A549 (cell line): ENCODE results near the gene GPR75. TPM values are rescaled to one million over a fixed set of nuclear protein-coding genes. Genes with fewer than 3 reads are reported as not detected.

Experiments used
- ATAC-seq, 2 experiments: fragments of 200-7000 bp in 1 of 2; fragments of >200 bp in 1 of 2; cut with Nextera tagmentation in 1 of 2; cut with Tn5 transposase in 1 of 2; 3 replicates each; pipeline versions ENCODE4 v1.8.0 to v1.9.1; 2018 to 2020; ENCODE audit warnings: mild to moderate bottlenecking in 1 of 2, moderate library complexity in 1 of 2
- CTCF ChIA-PET: fragments of 300-600 bp; sonication (Branson Sonifier 250); formaldehyde crosslinking; extraction: SDS; loops from one replicate; lab custom pipeline; 2021; ENCODE audit warnings: antibody characterized with exemption, inconsistent platforms; lab: Yijun Ruan, JAX
- POLR2A ChIA-PET: fragments of 350-600 bp; formaldehyde crosslinking; extraction: SDS; loops from one replicate; lab custom pipeline; 2021; ENCODE audit warnings: antibody characterized with exemption, inconsistent platforms; lab: Yijun Ruan, JAX
- DNase-seq, 2 experiments: peaks; one replicate each; pipeline versions ENCODE4 v3.0.0 to v3.0.0-alpha.2; 2011 to 2016; ENCODE audit warnings: low read depth in 1 of 2, low spot score in 1 of 2
- FAIRE-seq: peaks from 2 replicates; lab custom pipeline; 2011; peaks lifted over from hg19 to GRCh38; lab: Jason Lieb, UNC
- H3K27ac ChIP-seq, 2 experiments: fragments of >200 bp; sonication (Bioruptor Twin); formaldehyde crosslinking; 3 replicates each; pipeline ENCODE4 v1.5.1; 2016 to 2017
- H3K4me1 ChIP-seq: fragments of >200 bp; sonication (Bioruptor Twin); formaldehyde crosslinking; 3 replicates; pipeline ENCODE4 v1.6.1; 2016
- H3K4me2 ChIP-seq: fragments of >200 bp; sonication (Bioruptor Twin); formaldehyde crosslinking; 3 replicates; pipeline ENCODE4 v1.6.1; 2016
- H3K4me3 ChIP-seq: fragments of >200 bp; sonication (Bioruptor Twin); formaldehyde crosslinking; 3 replicates; pipeline ENCODE4 v1.5.1; 2016
- H3K9me3 ChIP-seq: fragments of >200 bp; sonication (Bioruptor Twin); formaldehyde crosslinking; 3 replicates; pipeline ENCODE4 v1.6.1; 2016
- BHLHE40 ChIP-seq: IDR thresholded peaks from 2 replicates; pipeline ENCODE4 v1.6.1; 2012; ENCODE audit warnings: low read depth, low read length, inconsistent platforms
- CBX2 ChIP-seq: fragments of 200-600 bp; sonication (generic); IDR thresholded peaks from 2 replicates; pipeline ENCODE4 v1.6.1; 2016; ENCODE audit warnings: low read depth, mild to moderate bottlenecking, borderline replicate concordance
- CBX8 ChIP-seq: fragments of 200-600 bp; sonication (generic); IDR thresholded peaks from 2 replicates; pipeline ENCODE4 v1.6.1; 2016
- CEBPB ChIP-seq, 2 experiments: fragments of >200 bp in 1 of 2; sonication (Bioruptor Twin) in 1 of 2; formaldehyde crosslinking in 1 of 2; IDR thresholded peaks; 2 replicates each; pipeline ENCODE4 v1.6.1; 2012 to 2016
- EHF ChIP-seq: fragments of 250-450 bp; sonication (Bioruptor Pico); IDR thresholded peaks from 2 replicates; pipeline ENCODE4 v1.5.0; 2020; ENCODE audit warnings: mild to moderate bottlenecking
- EP300 ChIP-seq, 2 experiments: fragments of >200 bp; sonication (Bioruptor Twin); formaldehyde crosslinking; IDR thresholded peaks; 2 replicates in 1 of 2; 3 replicates in 1 of 2; pipeline ENCODE4 v1.6.1; 2016 to 2017
- ESRRA ChIP-seq: fragments of 150-350 bp; IDR thresholded peaks from 2 replicates; pipeline ENCODE4 v1.6.1; 2014; ENCODE audit warnings: mild to moderate bottlenecking, low read length, borderline replicate concordance
- HDAC2 ChIP-seq: fragments of 200-600 bp; sonication (generic); IDR thresholded peaks from 2 replicates; pipeline ENCODE4 v1.6.1; 2016
- HOXA7 ChIP-seq: fragments of 250-450 bp; sonication (Bioruptor Pico); IDR thresholded peaks from 2 replicates; pipeline ENCODE4 v1.5.0; 2020; ENCODE audit warnings: mild to moderate bottlenecking, moderate library complexity
- HOXB13 ChIP-seq: fragments of 250-450 bp; sonication (Bioruptor Pico); IDR thresholded peaks from 2 replicates; pipeline ENCODE4 v1.5.0; 2020; ENCODE audit warnings: low read depth, mild to moderate bottlenecking, moderate library complexity
- JUNB ChIP-seq: fragments of >200 bp; sonication (Bioruptor Twin); formaldehyde crosslinking; IDR thresholded peaks from 2 replicates; pipeline ENCODE4 v1.6.1; 2016
- NFE2L2 ChIP-seq: fragments of 150-350 bp; conservative IDR thresholded peaks from 2 replicates; pipeline ENCODE4 v1.6.1; 2014; ENCODE audit warnings: low read length
- NPAS2 ChIP-seq: fragments of 250-450 bp; sonication (Bioruptor Pico); IDR thresholded peaks from 2 replicates; pipeline ENCODE4 v1.8.0; 2022; ENCODE audit warnings: mild to moderate bottlenecking, moderate library complexity, borderline replicate concordance
- PHF8 ChIP-seq: fragments of 200-600 bp; sonication (generic); IDR thresholded peaks from 2 replicates; pipeline ENCODE4 v1.6.1; 2016; ENCODE audit warnings: low read depth, mild to moderate bottlenecking, antibody characterized with exemption, moderate library complexity, borderline replicate concordance
- RNF2 ChIP-seq: fragments of 200-600 bp; sonication (generic); IDR thresholded peaks from 2 replicates; pipeline ENCODE4 v1.6.1; 2016; ENCODE audit warnings: low read depth, mild to moderate bottlenecking, antibody characterized with exemption, moderate library complexity, borderline replicate concordance
- SMC3 ChIP-seq: fragments of >200 bp; sonication (Bioruptor Twin); formaldehyde crosslinking; IDR thresholded peaks from 3 replicates; pipeline ENCODE4 v1.6.1; 2018; ENCODE audit warnings: inconsistent platforms
- TFCP2L1 ChIP-seq: fragments of 250-450 bp; sonication (Bioruptor Pico); IDR thresholded peaks from 2 replicates; pipeline ENCODE4 v1.5.0; 2021; ENCODE audit warnings: mild to moderate bottlenecking
- ZC3H11A ChIP-seq: fragments of 450-650 bp; IDR thresholded peaks from 2 replicates; pipeline ENCODE4 v1.6.1; 2014; ENCODE audit warnings: antibody characterized with exemption, mild to moderate bottlenecking
- ZFP36 ChIP-seq: fragments of 450-650 bp; IDR thresholded peaks from 2 replicates; pipeline ENCODE4 v1.6.1; 2014; ENCODE audit warnings: borderline replicate concordance; ENCODE audit not compliant: partially characterized antibody
- WGBS: methylation state at CpG from one replicate; pipeline ENCODE4 v1.1.6; 2017; ENCODE audit errors: missing lambda C conversion rate; 5-methylcytosine and 5-hydroxymethylcytosine counted together
- polyA plus RNA-seq, 4 experiments: library from polyadenylated mRNA; depleted of rRNA in 3 of 4; stranded (reverse); fragments of >200 nt; fragmentation: RNase III in 1 of 4; extraction: RNeasy Plus Mini Kit Qiagen cat#74134 plus additional on column Dnase treatment in 1 of 4; gene quantifications; 2 replicates in 3 of 4; 3 replicates in 1 of 4; pipeline ENCODE4 v1.2.3, GENCODE V29; 2011 to 2017
- TF ChIP-seq, protein P1 (sequence below): fragments of 250-450 bp; sonication (Bioruptor Pico); IDR thresholded peaks from 2 replicates; pipeline ENCODE4 v1.5.0; 2020; ENCODE audit warnings: low read depth, mild to moderate bottlenecking, moderate library complexity
- TF ChIP-seq, protein P2 (sequence below): fragments of 200-600 bp; sonication (generic); IDR thresholded peaks from 2 replicates; pipeline ENCODE4 v1.6.1; 2016; ENCODE audit warnings: antibody characterized with exemption, mild to moderate bottlenecking, moderate library complexity
- TF ChIP-seq, protein P3 (sequence below): IDR thresholded peaks from 2 replicates; pipeline ENCODE4 v1.6.1; 2012

Gene GPR75
- polyA plus RNA-seq, 2 of the 4 experiments (the other 2 are of a cell fraction) = 1.4 to 3.0 TPM

DNA sequence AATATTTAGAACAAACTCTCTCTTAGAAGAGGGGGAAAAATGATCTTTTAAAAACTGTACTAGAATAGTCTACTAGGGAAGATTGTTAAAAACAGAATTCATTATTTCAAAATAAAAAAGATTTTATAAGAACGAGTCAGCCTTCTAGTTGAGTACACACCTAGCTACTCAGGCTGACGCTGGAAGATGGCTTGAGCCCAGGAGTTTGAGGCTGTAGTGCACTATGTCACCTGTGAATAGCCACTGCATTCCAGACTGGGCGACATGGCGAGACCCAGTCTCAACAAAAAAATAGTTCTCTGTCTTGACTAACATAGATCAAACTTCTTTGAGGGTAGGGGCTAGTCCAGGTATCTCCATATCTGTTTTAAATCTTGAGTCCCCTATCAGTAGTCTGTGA, 39.1 kb downstream of the GPR75 start:
- DNase-seq = no peak
- Histone ChIP-seq H3K4me2 (no peak overlapping the region), H3K4me1 (no peaks in the 10 kb centered on the region), H3K9me3 (no peaks in the 10 kb centered on the region), H3K27ac (no peak overlapping the region), H3K4me3 (no peak overlapping the region)
- 92% methylated on average over 4 of the region's 4 CpGs for WGBS
- ChIA-PET POLR2A (no interaction called here), CTCF (interaction anchor here (1.8 kb wide), 1 partner anchor 34 kb away, joined by 4 read pairs; the partner anchor contains the start of genes ASB3 and ERLEC1)
- ATAC-seq = no peak; a peak in 2 of 6 replicates
- FAIRE-seq = no peak
- TF ChIP-seq TFCP2L1 (CRISPR knock-in tag) (no peak), ZFP36 (no peak), HOXA7 (CRISPR knock-in tag) (no peak), JUNB (no peak), CBX2 (no peak), EP300 (IDR thresholded peaks at IDR 0.05) (no peak)

DNA sequence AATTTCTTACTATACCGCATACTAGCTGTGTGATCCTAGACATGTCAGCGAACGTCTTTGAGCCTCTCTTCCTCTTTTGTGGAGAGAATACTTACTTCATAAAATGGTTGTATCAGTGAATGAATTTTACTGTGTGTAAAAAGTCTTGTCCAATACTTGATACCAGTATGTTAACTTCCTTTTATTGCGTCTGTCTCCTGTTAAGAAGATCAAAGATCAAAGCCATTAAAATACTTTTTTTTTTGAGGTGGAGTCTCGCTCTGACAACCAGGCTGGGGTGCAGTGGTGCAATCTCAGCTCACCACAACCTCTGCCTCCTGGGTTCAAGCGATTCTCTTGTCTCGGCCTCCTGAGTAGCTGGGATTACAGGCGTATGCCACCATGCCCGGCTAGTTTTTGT, 39.7 kb downstream of the GPR75 start:
- Histone ChIP-seq H3K27ac (no peak overlapping the region), H3K4me3 (no peak overlapping the region), H3K4me2 (no peak overlapping the region), H3K4me1 (no peaks in the 10 kb centered on the region), H3K9me3 (no peaks in the 10 kb centered on the region)
- FAIRE-seq (no peak), DNase-seq (no peak), ATAC-seq (no peak)
- POLR2A ChIA-PET = no interaction called here
- 91% methylated on average over 9 of the region's 9 CpGs for WGBS
- TF ChIP-seq NPAS2 (CRISPR knock-in tag) = no peak
- no peak for TF ChIP-seq BHLHE40
- no peak for TF ChIP-seq CBX2
- CTCF ChIA-PET = interaction anchor here (1.8 kb wide), 1 partner anchor 33 kb away, joined by 4 read pairs; the partner anchor contains the start of genes ASB3 and ERLEC1

DNA sequence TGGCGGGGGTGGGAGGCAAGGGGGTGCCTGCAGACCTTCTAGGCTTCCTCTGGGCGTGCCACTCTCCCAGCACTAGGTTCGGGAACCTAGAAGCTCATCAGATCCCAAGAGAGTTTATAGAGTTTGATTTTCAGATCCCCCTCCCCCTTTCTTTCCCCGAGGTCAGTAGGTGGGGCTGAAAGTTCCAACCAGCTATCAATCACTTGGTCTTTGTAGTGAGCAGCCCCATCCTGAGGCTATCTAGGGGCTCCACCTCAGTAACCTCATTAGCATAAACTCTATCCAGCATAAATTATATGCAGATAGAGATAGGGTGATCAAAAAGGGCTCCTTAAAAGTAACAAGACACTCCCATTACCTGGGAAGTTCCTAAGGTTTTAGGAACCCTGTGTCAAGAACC, 40.1 kb downstream of the GPR75 start:
- FAIRE-seq (no peak), ATAC-seq (no peak), DNase-seq (no peak)
- Histone ChIP-seq H3K9me3 (no peaks in the 10 kb centered on the region), H3K4me2 (no peak overlapping the region), H3K4me1 (no peaks in the 10 kb centered on the region), H3K4me3 (no peak overlapping the region), H3K27ac (no peak overlapping the region)
- TF ChIP-seq ZC3H11A (no peak), PHF8 (no peak), CEBPB (IDR thresholded peaks at IDR 0.05) (no peak), ZFP36 (no peak), HOXB13 (no peak), CBX2 (no peak), HDAC2 (no peak), CBX8 (no peak), ESRRA (no peak), RNF2 (no peak), SMC3 (no peak), NFE2L2 (no peak), EHF (CRISPR knock-in tag) (no peak)
- TF ChIP-seq, protein P1, sequence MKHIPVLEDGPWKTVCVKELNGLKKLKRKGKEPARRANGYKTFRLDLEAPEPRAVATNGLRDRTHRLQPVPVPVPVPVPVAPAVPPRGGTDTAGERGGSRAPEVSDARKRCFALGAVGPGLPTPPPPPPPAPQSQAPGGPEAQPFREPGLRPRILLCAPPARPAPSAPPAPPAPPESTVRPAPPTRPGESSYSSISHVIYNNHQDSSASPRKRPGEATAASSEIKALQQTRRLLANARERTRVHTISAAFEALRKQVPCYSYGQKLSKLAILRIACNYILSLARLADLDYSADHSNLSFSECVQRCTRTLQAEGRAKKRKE = no peak
- TF ChIP-seq, protein P2, sequence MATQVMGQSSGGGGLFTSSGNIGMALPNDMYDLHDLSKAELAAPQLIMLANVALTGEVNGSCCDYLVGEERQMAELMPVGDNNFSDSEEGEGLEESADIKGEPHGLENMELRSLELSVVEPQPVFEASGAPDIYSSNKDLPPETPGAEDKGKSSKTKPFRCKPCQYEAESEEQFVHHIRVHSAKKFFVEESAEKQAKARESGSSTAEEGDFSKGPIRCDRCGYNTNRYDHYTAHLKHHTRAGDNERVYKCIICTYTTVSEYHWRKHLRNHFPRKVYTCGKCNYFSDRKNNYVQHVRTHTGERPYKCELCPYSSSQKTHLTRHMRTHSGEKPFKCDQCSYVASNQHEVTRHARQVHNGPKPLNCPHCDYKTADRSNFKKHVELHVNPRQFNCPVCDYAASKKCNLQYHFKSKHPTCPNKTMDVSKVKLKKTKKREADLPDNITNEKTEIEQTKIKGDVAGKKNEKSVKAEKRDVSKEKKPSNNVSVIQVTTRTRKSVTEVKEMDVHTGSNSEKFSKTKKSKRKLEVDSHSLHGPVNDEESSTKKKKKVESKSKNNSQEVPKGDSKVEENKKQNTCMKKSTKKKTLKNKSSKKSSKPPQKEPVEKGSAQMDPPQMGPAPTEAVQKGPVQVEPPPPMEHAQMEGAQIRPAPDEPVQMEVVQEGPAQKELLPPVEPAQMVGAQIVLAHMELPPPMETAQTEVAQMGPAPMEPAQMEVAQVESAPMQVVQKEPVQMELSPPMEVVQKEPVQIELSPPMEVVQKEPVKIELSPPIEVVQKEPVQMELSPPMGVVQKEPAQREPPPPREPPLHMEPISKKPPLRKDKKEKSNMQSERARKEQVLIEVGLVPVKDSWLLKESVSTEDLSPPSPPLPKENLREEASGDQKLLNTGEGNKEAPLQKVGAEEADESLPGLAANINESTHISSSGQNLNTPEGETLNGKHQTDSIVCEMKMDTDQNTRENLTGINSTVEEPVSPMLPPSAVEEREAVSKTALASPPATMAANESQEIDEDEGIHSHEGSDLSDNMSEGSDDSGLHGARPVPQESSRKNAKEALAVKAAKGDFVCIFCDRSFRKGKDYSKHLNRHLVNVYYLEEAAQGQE = no peak
- TF ChIP-seq, protein P3, sequence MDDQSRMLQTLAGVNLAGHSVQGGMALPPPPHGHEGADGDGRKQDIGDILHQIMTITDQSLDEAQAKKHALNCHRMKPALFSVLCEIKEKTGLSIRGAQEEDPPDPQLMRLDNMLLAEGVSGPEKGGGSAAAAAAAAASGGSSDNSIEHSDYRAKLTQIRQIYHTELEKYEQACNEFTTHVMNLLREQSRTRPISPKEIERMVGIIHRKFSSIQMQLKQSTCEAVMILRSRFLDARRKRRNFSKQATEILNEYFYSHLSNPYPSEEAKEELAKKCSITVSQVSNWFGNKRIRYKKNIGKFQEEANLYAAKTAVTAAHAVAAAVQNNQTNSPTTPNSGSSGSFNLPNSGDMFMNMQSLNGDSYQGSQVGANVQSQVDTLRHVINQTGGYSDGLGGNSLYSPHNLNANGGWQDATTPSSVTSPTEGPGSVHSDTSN = no peak
- WGBS = 85% methylated on average over 4 of the region's 4 CpGs
- ChIA-PET CTCF (interaction anchor here (1.8 kb wide), 1 partner anchor 33 kb away, joined by 4 read pairs; the partner anchor contains the start of genes ASB3 and ERLEC1), POLR2A (no interaction called here)
